Suprapubic skin (tissue), 4 donors: Measurements from ENCODE around the gene C10orf62.

Experiments
- CTCF ChIP-seq, 2 donors: fragments of 200-600 bp in 1 of 2; fragments of 450-650 bp in 1 of 2; sonication (generic) in 1 of 2; IDR thresholded peaks; one replicate each; pipeline ENCODE4 v1.5.1; 2016 to 2019; ENCODE audit warnings: antibody characterized with exemption in 2 of 2, mild to moderate bottlenecking in 1 of 2, moderate library complexity in 1 of 2
- EP300 ChIP-seq: sonication (generic); formaldehyde crosslinking; IDR thresholded peaks from one replicate; pipeline ENCODE4 v1.6.1; 2017; ENCODE audit warnings: antibody characterized with exemption
- POLR2A ChIP-seq, 2 donors: fragments of 450-650 bp; IDR thresholded peaks; one replicate each; pipeline ENCODE4 v1.6.1; 2017; ENCODE audit warnings: antibody characterized with exemption in 2 of 2, mild to moderate bottlenecking in 2 of 2, moderate library complexity in 2 of 2
- POLR2AphosphoS5 ChIP-seq, 3 donors: sonication (generic); formaldehyde crosslinking; IDR thresholded peaks; one replicate each; pipeline ENCODE4 v1.6.1; 2017; ENCODE audit warnings: antibody characterized with exemption in 3 of 3

- no peak for TF ChIP-seq CTCF (IDR thresholded peaks at IDR 0.05)
- no peak for TF ChIP-seq POLR2AphosphoS5 (IDR thresholded peaks at IDR 0.05)
- TF ChIP-seq POLR2A (IDR thresholded peaks at IDR 0.05): no peak
- TF ChIP-seq EP300: no peak
These were observed 21.6 kb upstream of the C10orf62 start for GRCh38 chr10:97567891-97568290.
